B cell (primary cell): ENCODE results near the gene FBXW4.

Experiments
- EZH2 ChIP-seq: IDR thresholded peaks from 2 replicates; pipeline ENCODE4 v1.6.1; 2012; ENCODE audit warnings: borderline replicate concordance, low read depth, mild to moderate bottlenecking, moderate library complexity, low read length; ENCODE audit not compliant: insufficient read depth, poor library complexity, severe bottlenecking
- TF ChIP-seq, protein P1 (sequence below): fragments of 200-600 bp; IDR thresholded peaks from one replicate; pipeline ENCODE4 v1.8.0; 2022; ENCODE audit warnings: antibody characterized with exemption, mild to moderate bottlenecking

DNA sequence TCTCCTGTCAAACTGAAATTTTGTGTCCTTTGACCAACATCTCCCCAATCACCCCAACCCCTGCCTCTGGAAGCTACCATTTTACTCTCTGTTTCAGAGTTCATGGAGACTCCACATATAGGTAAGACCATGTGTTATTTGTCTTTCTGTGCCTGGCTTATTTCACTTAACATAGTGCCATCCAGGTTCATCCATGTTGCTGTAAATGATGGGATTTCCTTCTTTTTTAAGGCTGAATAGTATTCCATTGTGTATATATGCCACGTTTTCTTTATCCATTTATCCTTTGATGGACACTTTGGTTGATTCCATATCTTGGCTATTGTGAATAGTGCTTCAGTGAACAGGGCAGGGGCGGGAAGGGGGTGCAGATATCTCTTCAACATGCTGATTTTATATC lies 18.0 kb upstream of the FBXW4 start:
- TF ChIP-seq, protein P1, sequence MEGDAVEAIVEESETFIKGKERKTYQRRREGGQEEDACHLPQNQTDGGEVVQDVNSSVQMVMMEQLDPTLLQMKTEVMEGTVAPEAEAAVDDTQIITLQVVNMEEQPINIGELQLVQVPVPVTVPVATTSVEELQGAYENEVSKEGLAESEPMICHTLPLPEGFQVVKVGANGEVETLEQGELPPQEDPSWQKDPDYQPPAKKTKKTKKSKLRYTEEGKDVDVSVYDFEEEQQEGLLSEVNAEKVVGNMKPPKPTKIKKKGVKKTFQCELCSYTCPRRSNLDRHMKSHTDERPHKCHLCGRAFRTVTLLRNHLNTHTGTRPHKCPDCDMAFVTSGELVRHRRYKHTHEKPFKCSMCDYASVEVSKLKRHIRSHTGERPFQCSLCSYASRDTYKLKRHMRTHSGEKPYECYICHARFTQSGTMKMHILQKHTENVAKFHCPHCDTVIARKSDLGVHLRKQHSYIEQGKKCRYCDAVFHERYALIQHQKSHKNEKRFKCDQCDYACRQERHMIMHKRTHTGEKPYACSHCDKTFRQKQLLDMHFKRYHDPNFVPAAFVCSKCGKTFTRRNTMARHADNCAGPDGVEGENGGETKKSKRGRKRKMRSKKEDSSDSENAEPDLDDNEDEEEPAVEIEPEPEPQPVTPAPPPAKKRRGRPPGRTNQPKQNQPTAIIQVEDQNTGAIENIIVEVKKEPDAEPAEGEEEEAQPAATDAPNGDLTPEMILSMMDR = no peak
- no peak for TF ChIP-seq EZH2
